ENCODE results near the gene SORCS2.

DNA sequence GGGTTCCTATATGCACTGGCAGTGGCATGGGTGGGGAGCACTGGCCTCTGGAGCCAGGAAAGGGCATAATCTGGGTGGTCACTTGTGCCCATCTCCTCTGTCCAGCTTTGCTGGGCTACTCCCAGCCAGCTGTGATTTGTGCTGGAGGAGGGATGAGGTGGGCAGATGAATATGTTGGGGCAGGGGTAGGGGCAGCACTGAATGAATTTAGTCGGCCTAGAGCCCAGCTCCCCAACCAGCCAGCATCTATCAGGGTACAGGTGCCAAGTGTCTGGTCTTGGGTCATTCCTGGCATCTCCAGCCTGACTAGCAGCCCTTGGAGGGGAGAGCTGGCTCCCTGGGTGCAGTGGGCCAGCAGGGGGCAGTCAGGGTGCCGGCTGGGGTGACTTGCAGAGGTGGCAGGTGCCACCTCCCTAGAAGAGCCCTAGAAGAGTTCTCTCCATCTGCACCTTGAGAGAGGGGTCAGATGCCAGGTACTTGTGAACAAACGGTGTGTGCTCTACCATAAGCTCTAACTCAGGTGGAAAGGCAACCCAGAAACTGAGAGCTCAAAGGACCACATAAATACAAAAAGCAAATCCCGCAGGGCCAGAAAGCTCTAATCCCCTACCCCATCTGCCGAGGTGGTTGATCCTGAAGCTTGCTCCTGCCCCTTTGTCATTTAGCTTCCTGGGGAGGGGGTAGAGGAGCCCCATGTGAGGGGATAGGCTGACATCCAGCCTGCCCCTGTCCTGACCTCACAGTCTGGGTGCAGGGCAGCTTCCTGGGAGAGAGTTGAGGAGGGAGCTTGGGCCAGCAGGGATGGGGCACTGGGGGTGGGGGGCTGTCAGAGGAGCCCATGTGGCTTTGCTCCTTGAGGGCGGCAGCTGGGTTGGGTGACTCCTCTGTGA is 2.2 kb downstream of the SORCS2 start:
- TF ChIP-seq TCF12 (IDR thresholded peaks at IDR 0.05; ENCODE audit: low read depth) (no peak), EP300 (IDR thresholded peaks at IDR 0.05; ENCODE audit: borderline replicate concordance) (no peak), FOXM1 (IDR thresholded peaks at IDR 0.05; ENCODE audit: borderline replicate concordance, low read depth) (no peak), RAD21 (IDR thresholded peaks at IDR 0.05; ENCODE audit: low read depth) (peak; percentile 55; the same call in 1 of the 2 replicates), ZBTB7A (IDR thresholded peaks at IDR 0.05; ENCODE audit: low read depth) (no peak)

All from Ishikawa (cell line).